DMS 273 treated with DMSO at 0.1 percent for 48 hours (cell line): ENCODE measurements around the gene SLC38A7.
"Not testable (repeated sequence)": the region's sequence is repeated elsewhere in the genome, so short reads cannot be mapped to it uniquely, and the experiment has no call there.

Source experiments
- DNase-seq: peaks from one replicate; lab custom pipeline; 2025; lab: John Stamatoyannopoulos, UW

SLC38A7 gene

GRCh38 chr16:58684354-58685083 lies at the start of gene SLC38A7:
SLC38A7 (minus strand) TSS chr16:58684770; CDS start chr16:58680126, 4,644 bp downstream.
- DNase-seq: peak; percentile 39

- DNase-seq: peak; percentile 74
Measured at GRCh38 chr16:58733671-58734458, 49.3 kb upstream of the SLC38A7 start, which contains the start of gene GOT2. GOT2 (minus strand) TSS chr16:58734316; CDS start chr16:58734228, 88 bp downstream.

GRCh38 chr16:58733248-58733670 lies 48.7 kb upstream of the SLC38A7 start:
- no peak for DNase-seq

GRCh38 chr16:58732545-58733247 lies 48.1 kb upstream of the SLC38A7 start:
- no peak for DNase-seq

GRCh38 chr16:58730724-58731370 lies 46.3 kb upstream of the SLC38A7 start:
- DNase-seq: no peak

- no peak for DNase-seq
Measured at GRCh38 chr16:58727796-58728568, 43.4 kb upstream of the SLC38A7 start.

- no peak for DNase-seq
Measured at GRCh38 chr16:58727028-58727781, 42.6 kb upstream of the SLC38A7 start.

- DNase-seq: no peak
Measured at GRCh38 chr16:58723109-58723508, 38.5 kb upstream of the SLC38A7 start.

- DNase-seq: no peak
Measured at GRCh38 chr16:58717994-58718393, 33.4 kb upstream of the SLC38A7 start.

GRCh38 chr16:58716468-58716867 lies 31.9 kb upstream of the SLC38A7 start:
- DNase-seq: no peak

- DNase-seq: no peak
Measured at GRCh38 chr16:58713742-58714141, 29.2 kb upstream of the SLC38A7 start.

GRCh38 chr16:58709333-58709732 lies 24.8 kb upstream of the SLC38A7 start:
- DNase-seq: no peak

GRCh38 chr16:58699151-58699550 lies 14.6 kb upstream of the SLC38A7 start:
- DNase-seq: no peak

- DNase-seq: no peak
Measured at GRCh38 chr16:58695368-58695767, 10.8 kb upstream of the SLC38A7 start.

GRCh38 chr16:58692450-58692849 lies 7.9 kb upstream of the SLC38A7 start:
- DNase-seq: no peak

GRCh38 chr16:58686985-58687706 lies 2.6 kb upstream of the SLC38A7 start:
- not testable (repeated sequence) for DNase-seq

GRCh38 chr16:58685084-58685449 lies 497 bp upstream of the SLC38A7 start:
- no peak for DNase-seq

- DNase-seq: no peak
Measured at GRCh38 chr16:58684001-58684353, 593 bp downstream of the SLC38A7 start.

- no peak for DNase-seq
Measured at GRCh38 chr16:58679763-58680162, 4.8 kb downstream of the SLC38A7 start.

GRCh38 chr16:58678716-58679115 lies 5.9 kb downstream of the SLC38A7 start:
- no peak for DNase-seq
